Measurements from ENCODE around the gene ATXN3L.
"Not testable (repeated sequence)": the region's sequence is repeated elsewhere in the genome, so short reads cannot be mapped to it uniquely, and the experiment has no call there.

The ATXN3L gene

DNA sequence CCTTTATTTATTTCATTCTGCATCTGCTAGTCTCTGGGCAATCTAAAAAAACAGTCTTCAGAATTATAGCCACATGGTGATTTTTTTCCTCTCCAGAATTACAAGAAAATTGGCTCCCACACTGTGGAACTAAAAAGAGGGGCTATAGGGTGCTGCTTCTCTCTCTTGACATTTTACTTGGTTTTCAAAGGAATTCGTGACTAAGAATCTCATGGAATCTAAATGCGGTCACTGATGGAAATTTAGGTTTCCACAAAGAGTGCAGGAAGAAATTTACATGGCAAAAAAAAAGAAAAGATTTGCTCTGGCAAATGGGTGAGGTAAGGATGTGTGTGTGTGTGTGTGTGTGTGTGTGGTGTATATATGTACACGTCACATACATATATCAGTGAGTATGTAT, 10.2 kb downstream of the ATXN3L start:
- Histone ChIP-seq H3K36me3 (ENCODE audit: insufficient read depth, insufficient read length, low read length) (no peaks in the 10 kb centered on the region), H3K9ac (ENCODE audit: insufficient read length, low read depth) (no peak overlapping the region)
- DNase-seq (ENCODE audit: low read depth, low spot score): no peak

DNA sequence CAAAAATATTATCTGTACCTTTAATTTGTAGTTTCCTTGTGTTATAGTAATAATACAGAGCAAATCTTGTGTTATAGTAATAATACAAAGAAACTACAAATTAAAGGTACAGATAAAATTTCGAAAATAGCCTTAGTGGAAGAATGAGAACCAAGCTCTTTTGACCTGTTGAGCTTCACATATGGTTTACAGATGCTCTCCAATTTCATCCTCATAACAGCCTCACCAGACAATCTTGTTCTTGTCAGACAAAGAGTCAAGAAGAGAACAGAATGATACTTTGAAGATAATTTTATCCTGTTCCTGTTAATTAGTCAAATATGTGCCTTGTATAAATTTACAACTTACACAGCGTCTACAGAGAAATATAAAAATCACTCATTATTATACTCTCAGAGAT, 12.8 kb downstream of the ATXN3L start:
- Histone ChIP-seq H3K36me3 (ENCODE audit: insufficient read depth, insufficient read length, low read length) (no peaks in the 10 kb centered on the region), H3K4me3 (ENCODE audit: insufficient read length, low read depth) (no peak overlapping the region), H3K9ac (ENCODE audit: insufficient read length, low read depth) (no peak overlapping the region), H3K4me1 (ENCODE audit: insufficient read depth, insufficient read length) (no peaks in the 10 kb centered on the region), H3K9me3 (ENCODE audit: insufficient read depth, low read length) (no peaks in the 10 kb centered on the region), H3K27me3 (ENCODE audit: insufficient read depth, insufficient read length) (no peaks in the 10 kb centered on the region)
- DNase-seq (ENCODE audit: low read depth, low spot score): no peak
- TF ChIP-seq ZNF274 (IDR thresholded peaks at IDR 0.05; ENCODE audit: low read depth, low read length): no peak
- no peak for TF ChIP-seq SUZ12 (IDR thresholded peaks at IDR 0.05; ENCODE audit: extremely low read depth, insufficient read depth, insufficient read length)
- TF ChIP-seq YY1 (IDR thresholded peaks at IDR 0.05; ENCODE audit: insufficient read depth, insufficient read length): no peak

More for the DNA sequence above, 10.2 kb downstream of the ATXN3L start:
- H3K27me3 ChIP-seq (ENCODE audit: insufficient read depth, insufficient read length): no peaks in the 10 kb centered on the region
- TF ChIP-seq SUZ12 (IDR thresholded peaks at IDR 0.05; ENCODE audit: extremely low read depth, insufficient read depth, insufficient read length) (no peak), YY1 (IDR thresholded peaks at IDR 0.05; ENCODE audit: insufficient read depth, insufficient read length) (no peak), ZNF274 (IDR thresholded peaks at IDR 0.05; ENCODE audit: low read depth, low read length) (no peak)
- H3K9me3 ChIP-seq (ENCODE audit: insufficient read depth, low read length): no peaks in the 10 kb centered on the region
- H3K4me3 ChIP-seq (ENCODE audit: insufficient read length, low read depth): no peak overlapping the region
- H3K4me1 ChIP-seq (ENCODE audit: insufficient read depth, insufficient read length): no peaks in the 10 kb centered on the region

DNA sequence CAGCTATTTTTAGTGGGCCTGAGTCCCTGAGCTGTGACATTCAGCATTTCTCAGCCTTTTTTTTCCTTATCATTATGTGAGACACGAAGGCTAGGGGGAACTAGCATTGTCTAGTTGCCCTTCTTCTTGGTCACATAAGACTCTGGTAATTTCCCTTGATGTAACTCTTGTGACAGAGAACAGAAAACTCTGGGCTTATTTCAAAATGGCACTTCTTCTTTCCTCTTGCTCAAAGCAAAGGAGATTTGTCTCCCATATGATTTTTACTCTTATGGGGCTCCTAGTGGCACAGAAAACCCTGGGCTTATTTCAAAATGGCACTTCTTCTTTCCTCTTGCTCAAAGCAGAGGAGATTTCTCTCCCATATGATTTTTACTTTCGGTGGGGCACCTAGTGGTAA, 14.7 kb downstream of the ATXN3L start:
- TF ChIP-seq SUZ12 (IDR thresholded peaks at IDR 0.05; ENCODE audit: extremely low read depth, insufficient read depth, insufficient read length): no peak
- TF ChIP-seq YY1 (IDR thresholded peaks at IDR 0.05; ENCODE audit: insufficient read depth, insufficient read length): no peak
- TF ChIP-seq ZNF274 (IDR thresholded peaks at IDR 0.05; ENCODE audit: low read depth, low read length): no peak
- no peaks in the 10 kb centered on the region for H3K4me1 ChIP-seq (ENCODE audit: insufficient read depth, insufficient read length)
- no peaks in the 10 kb centered on the region for H3K9me3 ChIP-seq (ENCODE audit: insufficient read depth, low read length)
- H3K9ac ChIP-seq (ENCODE audit: insufficient read length, low read depth): no peak overlapping the region
- H3K4me3 ChIP-seq (ENCODE audit: insufficient read length, low read depth): no peak overlapping the region
- H3K36me3 ChIP-seq (ENCODE audit: insufficient read depth, insufficient read length, low read length): no peaks in the 10 kb centered on the region
- DNase-seq (ENCODE audit: low read depth, low spot score): no peak
- H3K27me3 ChIP-seq (ENCODE audit: insufficient read depth, insufficient read length): no peaks in the 10 kb centered on the region

DNA sequence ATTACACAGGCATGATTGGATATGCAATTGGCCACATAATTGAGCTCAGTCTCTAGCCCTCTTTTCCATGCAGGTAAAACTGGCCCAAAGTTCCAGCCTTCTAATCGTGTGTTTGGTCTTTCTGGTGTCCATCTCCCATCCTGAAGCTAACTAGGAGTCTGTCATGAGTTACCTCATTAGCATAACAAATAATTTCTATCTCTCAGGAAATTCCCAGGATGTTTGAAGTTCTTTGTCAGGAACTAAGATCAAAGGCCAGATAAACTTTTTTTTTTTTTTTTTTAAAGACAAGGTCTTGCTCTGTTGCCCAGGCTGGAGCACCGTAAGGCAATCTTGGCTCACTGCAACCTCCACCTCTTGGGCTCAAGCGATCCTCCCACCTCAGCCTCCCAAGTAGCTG, 15.8 kb downstream of the ATXN3L start:
- Histone ChIP-seq H3K27me3 (ENCODE audit: insufficient read depth, insufficient read length) (no peaks in the 10 kb centered on the region), H3K4me1 (ENCODE audit: insufficient read depth, insufficient read length) (no peaks in the 10 kb centered on the region), H3K9me3 (ENCODE audit: insufficient read depth, low read length) (no peaks in the 10 kb centered on the region), H3K36me3 (ENCODE audit: insufficient read depth, insufficient read length, low read length) (no peaks in the 10 kb centered on the region), H3K4me3 (ENCODE audit: insufficient read length, low read depth) (no peak overlapping the region), H3K9ac (ENCODE audit: insufficient read length, low read depth) (no peak overlapping the region)
- DNase-seq (ENCODE audit: low read depth, low spot score): no peak
- TF ChIP-seq ZNF274 (IDR thresholded peaks at IDR 0.05; ENCODE audit: low read depth, low read length): no peak
- no peak for TF ChIP-seq SUZ12 (IDR thresholded peaks at IDR 0.05; ENCODE audit: extremely low read depth, insufficient read depth, insufficient read length)
- no peak for TF ChIP-seq YY1 (IDR thresholded peaks at IDR 0.05; ENCODE audit: insufficient read depth, insufficient read length)

DNA sequence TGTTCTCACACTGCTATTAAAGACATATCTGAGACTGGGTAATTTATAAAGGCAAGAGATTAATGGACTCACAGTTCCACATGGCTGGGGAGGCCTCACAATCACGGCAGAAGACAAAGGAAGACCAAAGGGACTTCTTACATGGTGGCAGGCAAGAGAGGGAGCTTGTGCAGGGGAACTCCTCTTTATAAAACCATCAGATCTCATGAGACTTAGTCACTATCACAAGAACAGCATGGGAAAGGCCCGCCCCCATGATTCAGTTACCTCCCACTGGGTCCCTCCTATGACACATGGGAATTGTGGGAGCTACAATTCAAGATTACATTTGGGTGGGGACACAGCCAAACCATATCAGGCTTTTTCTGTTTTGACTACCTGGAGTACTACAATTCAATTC, 16.6 kb downstream of the ATXN3L start:
- not testable (repeated sequence) for H3K9ac ChIP-seq (ENCODE audit: insufficient read length, low read depth); H3K36me3 ChIP-seq (ENCODE audit: insufficient read depth, insufficient read length, low read length); DNase-seq (ENCODE audit: low read depth, low spot score); H3K9me3 ChIP-seq (ENCODE audit: insufficient read depth, low read length); H3K4me1 ChIP-seq (ENCODE audit: insufficient read depth, insufficient read length); H3K4me3 ChIP-seq (ENCODE audit: insufficient read length, low read depth); H3K27me3 ChIP-seq (ENCODE audit: insufficient read depth, insufficient read length)

DNA sequence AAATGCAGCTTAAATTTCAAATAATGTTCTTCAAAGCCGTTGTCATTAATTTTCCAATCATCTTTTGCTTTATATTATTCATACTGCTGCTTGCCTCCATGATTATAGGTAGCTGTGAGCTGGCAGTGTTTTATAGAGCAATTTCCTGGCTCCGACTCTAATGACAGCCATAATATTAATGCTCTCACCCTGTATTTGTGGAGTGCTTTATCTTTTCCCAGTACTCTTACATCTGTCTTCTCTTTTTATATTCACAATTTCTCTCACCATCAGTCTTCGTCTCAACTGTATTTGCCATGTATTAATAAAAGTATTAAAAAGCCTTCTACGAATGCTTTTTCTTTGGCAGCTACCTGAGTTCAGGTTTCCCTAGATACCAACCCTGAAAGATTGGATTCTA, 21.0 kb downstream of the ATXN3L start:
- Histone ChIP-seq H3K4me3 (ENCODE audit: insufficient read length, low read depth) (no peak overlapping the region), H3K9ac (ENCODE audit: insufficient read length, low read depth) (no peak overlapping the region), H3K4me1 (ENCODE audit: insufficient read depth, insufficient read length) (no peaks in the 10 kb centered on the region), H3K9me3 (ENCODE audit: insufficient read depth, low read length) (no peaks in the 10 kb centered on the region), H3K27me3 (ENCODE audit: insufficient read depth, insufficient read length) (no peaks in the 10 kb centered on the region), H3K36me3 (ENCODE audit: insufficient read depth, insufficient read length, low read length) (no peaks in the 10 kb centered on the region)
- DNase-seq (ENCODE audit: low read depth, low spot score): no peak
- TF ChIP-seq ZNF274 (IDR thresholded peaks at IDR 0.05; ENCODE audit: low read depth, low read length) (no peak), YY1 (IDR thresholded peaks at IDR 0.05; ENCODE audit: insufficient read depth, insufficient read length) (no peak), SUZ12 (IDR thresholded peaks at IDR 0.05; ENCODE audit: extremely low read depth, insufficient read depth, insufficient read length) (no peak)

DNA sequence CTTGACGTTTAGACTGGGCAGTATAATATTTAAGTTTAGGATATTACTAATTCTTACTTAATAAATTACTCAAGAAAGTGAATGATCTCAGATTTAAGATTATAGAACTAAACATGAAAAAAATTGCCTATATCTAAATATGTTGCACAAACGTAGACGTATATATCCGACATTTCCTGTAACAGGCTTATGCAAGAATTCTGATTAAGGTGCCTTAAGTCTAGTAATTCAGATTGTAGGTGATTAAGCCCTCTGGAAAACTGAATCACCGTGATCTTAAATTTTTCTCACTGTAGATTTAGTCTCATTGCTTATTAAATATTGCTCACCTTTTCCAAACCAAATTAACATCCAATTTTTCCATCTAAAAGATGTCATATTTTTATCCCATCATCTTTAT, 24.0 kb downstream of the ATXN3L start:
- Histone ChIP-seq H3K4me3 (ENCODE audit: insufficient read length, low read depth) (no peak overlapping the region), H3K4me1 (ENCODE audit: insufficient read depth, insufficient read length) (no peaks in the 10 kb centered on the region), H3K27me3 (ENCODE audit: insufficient read depth, insufficient read length) (no peaks in the 10 kb centered on the region), H3K36me3 (ENCODE audit: insufficient read depth, insufficient read length, low read length) (no peaks in the 10 kb centered on the region), H3K9ac (ENCODE audit: insufficient read length, low read depth) (no peak overlapping the region), H3K9me3 (ENCODE audit: insufficient read depth, low read length) (no peaks in the 10 kb centered on the region)
- DNase-seq (ENCODE audit: low read depth, low spot score): no peak
- TF ChIP-seq SUZ12 (IDR thresholded peaks at IDR 0.05; ENCODE audit: extremely low read depth, insufficient read depth, insufficient read length) (no peak), ZNF274 (IDR thresholded peaks at IDR 0.05; ENCODE audit: low read depth, low read length) (no peak), YY1 (IDR thresholded peaks at IDR 0.05; ENCODE audit: insufficient read depth, insufficient read length) (no peak)

DNA sequence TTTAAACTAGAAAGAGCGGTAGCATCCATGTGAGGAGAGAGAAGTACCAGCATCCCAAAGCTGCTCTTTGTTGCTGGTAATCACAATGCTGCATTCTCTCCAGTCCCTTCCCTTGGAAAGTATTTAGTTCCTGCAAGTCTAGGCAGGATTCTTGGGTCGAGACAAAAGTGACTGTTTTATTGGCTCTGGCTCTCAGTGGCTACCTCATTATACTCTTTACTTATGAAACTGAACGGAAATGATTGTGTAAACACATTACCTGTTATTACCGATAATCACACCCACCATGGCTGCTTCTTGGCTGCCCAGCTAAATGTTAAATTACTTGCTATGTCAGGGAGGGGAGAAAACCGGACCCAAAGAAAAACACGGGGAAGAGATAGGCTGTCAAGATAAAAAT, 26.2 kb downstream of the ATXN3L start:
- H3K4me1 ChIP-seq (ENCODE audit: insufficient read depth, insufficient read length): no peaks in the 10 kb centered on the region
- no peaks in the 10 kb centered on the region for H3K27me3 ChIP-seq (ENCODE audit: insufficient read depth, insufficient read length)
- no peaks in the 10 kb centered on the region; the same call in 1 of the 2 replicates for H3K9me3 ChIP-seq (ENCODE audit: insufficient read depth, low read length)
- no peak overlapping the region for H3K9ac ChIP-seq (ENCODE audit: insufficient read length, low read depth)
- no peaks in the 10 kb centered on the region for H3K36me3 ChIP-seq (ENCODE audit: insufficient read depth, insufficient read length, low read length)
- no peak overlapping the region for H3K4me3 ChIP-seq (ENCODE audit: insufficient read length, low read depth)
- DNase-seq (ENCODE audit: low read depth, low spot score): no peak
- no peak for TF ChIP-seq ZNF274 (IDR thresholded peaks at IDR 0.05; ENCODE audit: low read depth, low read length)
- no peak for TF ChIP-seq SUZ12 (IDR thresholded peaks at IDR 0.05; ENCODE audit: extremely low read depth, insufficient read depth, insufficient read length)
- TF ChIP-seq YY1 (IDR thresholded peaks at IDR 0.05; ENCODE audit: insufficient read depth, insufficient read length): no peak
